Ishikawa (cell line): Measurements from ENCODE around the gene CAMK4.

Experiments used
- CEBPB ChIP-seq: IDR thresholded peaks from 2 replicates; pipeline ENCODE4 v1.6.1; 2012
- CREB1 ChIP-seq: IDR thresholded peaks from 2 replicates; pipeline ENCODE4 v1.6.1; 2012; ENCODE audit warnings: low read depth
- EGR1 ChIP-seq: IDR thresholded peaks from 2 replicates; pipeline ENCODE4 v1.6.1; 2012
- EP300 ChIP-seq: IDR thresholded peaks from 2 replicates; pipeline ENCODE4 v1.6.1; 2012; ENCODE audit warnings: borderline replicate concordance
- NFIC ChIP-seq: IDR thresholded peaks from 2 replicates; pipeline ENCODE4 v1.6.1; 2012
- RAD21 ChIP-seq: IDR thresholded peaks from 2 replicates; pipeline ENCODE4 v1.6.1; 2012; ENCODE audit warnings: low read depth
- TAF1 ChIP-seq: IDR thresholded peaks from 2 replicates; pipeline ENCODE4 v1.6.1; 2012; ENCODE audit warnings: low read depth, mild to moderate bottlenecking
- TCF12 ChIP-seq: IDR thresholded peaks from 2 replicates; pipeline ENCODE4 v1.6.1; 2012; ENCODE audit warnings: low read depth
- ZBTB7A ChIP-seq: IDR thresholded peaks from 2 replicates; pipeline ENCODE4 v1.6.1; 2012; ENCODE audit warnings: low read depth
- TF ChIP-seq, protein P1 (sequence below): IDR thresholded peaks from 2 replicates; pipeline ENCODE4 v1.6.1; 2012; ENCODE audit warnings: low read depth, mild to moderate bottlenecking

GRCh38 chr5:111422245-111422644 is 198.1 kb downstream of the CAMK4 start:
- TF ChIP-seq RAD21 (no peak), NFIC (no peak), ZBTB7A (no peak), TCF12 (no peak), EP300 (no peak), TAF1 (no peak), EGR1 (no peak), CREB1 (no peak), CEBPB (no peak)
- TF ChIP-seq, protein P1, sequence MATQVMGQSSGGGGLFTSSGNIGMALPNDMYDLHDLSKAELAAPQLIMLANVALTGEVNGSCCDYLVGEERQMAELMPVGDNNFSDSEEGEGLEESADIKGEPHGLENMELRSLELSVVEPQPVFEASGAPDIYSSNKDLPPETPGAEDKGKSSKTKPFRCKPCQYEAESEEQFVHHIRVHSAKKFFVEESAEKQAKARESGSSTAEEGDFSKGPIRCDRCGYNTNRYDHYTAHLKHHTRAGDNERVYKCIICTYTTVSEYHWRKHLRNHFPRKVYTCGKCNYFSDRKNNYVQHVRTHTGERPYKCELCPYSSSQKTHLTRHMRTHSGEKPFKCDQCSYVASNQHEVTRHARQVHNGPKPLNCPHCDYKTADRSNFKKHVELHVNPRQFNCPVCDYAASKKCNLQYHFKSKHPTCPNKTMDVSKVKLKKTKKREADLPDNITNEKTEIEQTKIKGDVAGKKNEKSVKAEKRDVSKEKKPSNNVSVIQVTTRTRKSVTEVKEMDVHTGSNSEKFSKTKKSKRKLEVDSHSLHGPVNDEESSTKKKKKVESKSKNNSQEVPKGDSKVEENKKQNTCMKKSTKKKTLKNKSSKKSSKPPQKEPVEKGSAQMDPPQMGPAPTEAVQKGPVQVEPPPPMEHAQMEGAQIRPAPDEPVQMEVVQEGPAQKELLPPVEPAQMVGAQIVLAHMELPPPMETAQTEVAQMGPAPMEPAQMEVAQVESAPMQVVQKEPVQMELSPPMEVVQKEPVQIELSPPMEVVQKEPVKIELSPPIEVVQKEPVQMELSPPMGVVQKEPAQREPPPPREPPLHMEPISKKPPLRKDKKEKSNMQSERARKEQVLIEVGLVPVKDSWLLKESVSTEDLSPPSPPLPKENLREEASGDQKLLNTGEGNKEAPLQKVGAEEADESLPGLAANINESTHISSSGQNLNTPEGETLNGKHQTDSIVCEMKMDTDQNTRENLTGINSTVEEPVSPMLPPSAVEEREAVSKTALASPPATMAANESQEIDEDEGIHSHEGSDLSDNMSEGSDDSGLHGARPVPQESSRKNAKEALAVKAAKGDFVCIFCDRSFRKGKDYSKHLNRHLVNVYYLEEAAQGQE = no peak
